SU-DHL-6 (cell line): ENCODE measurements around the gene KSR2.

Source experiments
- EZH2phosphoT487 ChIP-seq: fragments of 200-600 bp; sonication (generic), shearing (Covaris generic); conservative IDR thresholded peaks from 2 replicates; pipeline ENCODE4 v1.6.1; 2018; ENCODE audit warnings: mild to moderate bottlenecking, antibody characterized with exemption, low read length, moderate library complexity, mixed read lengths
- TF ChIP-seq, protein P1 (sequence below): fragments of 200-600 bp; sonication (generic); IDR thresholded peaks from one replicate; pipeline ENCODE4 v1.5.1; 2017; ENCODE audit warnings: antibody characterized with exemption, mild to moderate bottlenecking, low read length, moderate library complexity; ENCODE audit not compliant: insufficient read depth, poor library complexity, severe bottlenecking

DNA sequence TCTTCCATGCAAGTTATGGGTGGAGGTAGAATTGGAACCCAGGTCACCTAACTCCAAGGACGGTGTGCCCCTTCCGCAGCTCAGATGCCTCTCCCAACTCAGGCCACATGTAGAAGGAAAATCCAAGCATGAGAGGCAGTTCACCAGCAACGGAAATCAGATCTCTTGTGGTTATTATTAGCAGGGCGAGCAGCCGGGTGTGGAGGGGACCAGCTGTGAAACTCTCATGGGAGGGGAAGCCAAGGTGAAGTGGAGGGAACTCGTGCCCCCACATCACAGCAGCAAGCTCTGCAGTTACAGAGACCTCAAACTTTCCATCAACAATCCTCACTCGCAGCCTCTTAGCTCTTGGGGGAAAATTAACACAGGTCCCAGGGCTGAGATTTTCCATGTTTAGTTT, 79.7 kb downstream of the KSR2 start:
- TF ChIP-seq, protein P1, sequence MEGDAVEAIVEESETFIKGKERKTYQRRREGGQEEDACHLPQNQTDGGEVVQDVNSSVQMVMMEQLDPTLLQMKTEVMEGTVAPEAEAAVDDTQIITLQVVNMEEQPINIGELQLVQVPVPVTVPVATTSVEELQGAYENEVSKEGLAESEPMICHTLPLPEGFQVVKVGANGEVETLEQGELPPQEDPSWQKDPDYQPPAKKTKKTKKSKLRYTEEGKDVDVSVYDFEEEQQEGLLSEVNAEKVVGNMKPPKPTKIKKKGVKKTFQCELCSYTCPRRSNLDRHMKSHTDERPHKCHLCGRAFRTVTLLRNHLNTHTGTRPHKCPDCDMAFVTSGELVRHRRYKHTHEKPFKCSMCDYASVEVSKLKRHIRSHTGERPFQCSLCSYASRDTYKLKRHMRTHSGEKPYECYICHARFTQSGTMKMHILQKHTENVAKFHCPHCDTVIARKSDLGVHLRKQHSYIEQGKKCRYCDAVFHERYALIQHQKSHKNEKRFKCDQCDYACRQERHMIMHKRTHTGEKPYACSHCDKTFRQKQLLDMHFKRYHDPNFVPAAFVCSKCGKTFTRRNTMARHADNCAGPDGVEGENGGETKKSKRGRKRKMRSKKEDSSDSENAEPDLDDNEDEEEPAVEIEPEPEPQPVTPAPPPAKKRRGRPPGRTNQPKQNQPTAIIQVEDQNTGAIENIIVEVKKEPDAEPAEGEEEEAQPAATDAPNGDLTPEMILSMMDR: no peak
- no peak for TF ChIP-seq EZH2phosphoT487
